CD4-positive, alpha-beta memory T cell (primary cell): ENCODE results near the gene TRMT112. TPM values are rescaled to one million over a fixed set of nuclear protein-coding genes. Genes with fewer than 3 reads are reported as not detected.

Source experiments
- CTCF ChIA-PET: fragments of 350-600 bp; sonication (Branson Sonifier 250); formaldehyde crosslinking; loops from one replicate; lab custom pipeline; 2021; ENCODE audit warnings: inconsistent platforms; ENCODE audit not compliant: partially characterized antibody; lab: Charles Lee
- POLR2A ChIA-PET: fragments of 350-600 bp; sonication (Branson Sonifier 250); formaldehyde crosslinking; loops from one replicate; lab custom pipeline; 2021; ENCODE audit not compliant: partially characterized antibody; lab: Charles Lee
- DNase-seq, 5 donors: peaks; one replicate each; pipeline versions ENCODE4 v3.0.0 to v3.0.0-alpha.2; 2020 to 2022; ENCODE audit warnings: mixed read lengths in 1 of 5
- H3K27ac ChIP-seq: one replicate; pipeline ENCODE4 v1.7.0; 2013; ENCODE audit warnings: low read depth, low read length
- H3K27me3 ChIP-seq: 2 replicates; pipeline ENCODE4 v1.7.0; 2013; ENCODE audit warnings: mild to moderate bottlenecking, low read length, moderate library complexity; ENCODE audit not compliant: insufficient read depth
- H3K36me3 ChIP-seq: 2 replicates; pipeline ENCODE4 v1.7.0; 2013; ENCODE audit warnings: mild to moderate bottlenecking, low read length, moderate library complexity; ENCODE audit not compliant: insufficient read depth
- H3K4me1 ChIP-seq: 2 replicates; pipeline ENCODE4 v1.7.0; 2013; ENCODE audit warnings: mild to moderate bottlenecking, low read length, moderate library complexity; ENCODE audit not compliant: insufficient read depth
- H3K4me3 ChIP-seq, 2 donors: one replicate each; pipeline ENCODE4 v1.7.0; 2013; ENCODE audit warnings: low read length in 2 of 2, mild to moderate bottlenecking in 1 of 2
- H3K9me3 ChIP-seq, 2 donors: one replicate each; pipeline ENCODE4 v1.7.0; 2013; ENCODE audit warnings: low read length in 2 of 2, control low read depth in 1 of 2; ENCODE audit not compliant: control insufficient read depth in 1 of 2
- H3K27ac Mint-ChIP-seq, 7 donors: one replicate each; pipeline ENCODE4 v1.8.0; 2020 to 2021; ENCODE audit warnings: mixed read lengths in 7 of 7, mild to moderate bottlenecking in 6 of 7, inconsistent platforms in 3 of 7, moderate library complexity in 3 of 7
- H3K27me3 Mint-ChIP-seq, 2 donors: one replicate each; pipeline ENCODE4 v1.8.0; 2020 to 2021; ENCODE audit warnings: mixed read lengths in 2 of 2
- H3K36me3 Mint-ChIP-seq, 2 donors: one replicate each; pipeline ENCODE4 v1.8.0; 2020 to 2021; ENCODE audit warnings: mixed read lengths in 2 of 2, inconsistent platforms in 1 of 2, mild to moderate bottlenecking in 1 of 2
- H3K4me1 Mint-ChIP-seq, 4 donors: one replicate each; pipeline ENCODE4 v1.8.0; 2020 to 2021; ENCODE audit warnings: mixed read lengths in 4 of 4, mild to moderate bottlenecking in 1 of 4
- H3K4me3 Mint-ChIP-seq, 8 donors: one replicate each; pipeline ENCODE4 v1.8.0; 2020 to 2021; ENCODE audit warnings: mixed read lengths in 8 of 8, mild to moderate bottlenecking in 7 of 8, moderate library complexity in 6 of 8, inconsistent platforms in 3 of 8
- H3K9me3 Mint-ChIP-seq, 8 donors: one replicate each; pipeline ENCODE4 v1.8.0; 2020 to 2021; ENCODE audit warnings: mixed read lengths in 8 of 8, mild to moderate bottlenecking in 5 of 8, inconsistent platforms in 3 of 8, moderate library complexity in 1 of 8
- intact Hi-C: fragments of 100-400 bp; cut with micrococcal nuclease; formaldehyde crosslinking; loops from one replicate; pipeline ENCODE4 v1.15.1; 2023
- polyA plus RNA-seq, 2 donors: library from polyadenylated mRNA; unstranded; fragments of 300-500 nt; fragmentation: Illumina TruSeq; gene quantifications; one replicate each; pipeline ENCODE4 v1.2.3, GENCODE V29; 2021
- total RNA-seq, 2 experiments: library from RNA; stranded (reverse); gene quantifications; one replicate each; pipeline ENCODE4 v1.2.3, GENCODE V29; 2021

Gene TRMT112
- total and polyA plus RNA-seq, 4 experiments from 2014 or later = 171 to 516 (median 294) TPM

GRCh38 chr11:64305691-64306562 lies 11.4 kb downstream of the TRMT112 start:
- Histone ChIP-seq H3K27me3 (peaks cover 6% of the 10 kb centered on the region), H3K4me1 (peaks cover 27% of the 10 kb centered on the region), H3K36me3 (no peaks in the 10 kb centered on the region), H3K4me3 (peak overlapping the region; percentile 33 to 75), H3K27ac (peak overlapping the region; percentile 66), H3K9me3 (no peaks in the 10 kb centered on the region)
- Mint-ChIP-seq H3K27ac (peak overlapping the region; percentile 91 to 97 (median 95)), H3K9me3 (no peaks in the 10 kb centered on the region), H3K36me3 (peaks cover 0 to 13% of the 10 kb centered on the region in 2 donors), H3K4me1 (peaks cover 11 to 36% (median 22%) of the 10 kb centered on the region in 4 donors), H3K27me3 (peaks cover under 1 to 4% of the 10 kb centered on the region in 2 donors), H3K4me3 (peak overlapping the region; percentile 88 to 96 (median 94))
- peak; percentile 55 to 79 (median 63) for DNase-seq
- intact Hi-C loops = loop anchor here (1.0 to 10.0 kb wide), 8 partner anchors 11 to 467 kb away; partner anchors contain the start of genes CCDC88B, FKBP2, MARK2 and PPP1R14B
- POLR2A ChIA-PET = interaction anchor here (0.9 to 8.6 kb wide), 13 partner anchors 11 to 467 kb away, joined by 3 to 192 read pairs (median 21); partner anchors contain the start of genes BAD, FERMT3, FKBP2 and GPR137
- CTCF ChIA-PET = interaction anchor here (5.8 to 7.8 kb wide), 5 partner anchors 11 to 100 kb away, joined by 45 to 367 read pairs (median 92); partner anchors contain the start of genes FERMT3, NUDT22, PLCB3 and PPP1R14B

- no peaks in the 10 kb centered on the region for H3K9me3 Mint-ChIP-seq
- intact Hi-C loops = loop anchor here (1.0 to 10.0 kb wide), 8 partner anchors 12 to 466 kb away; partner anchors contain the start of genes CCDC88B, FKBP2, MARK2 and PPP1R14B
- H3K27me3 Mint-ChIP-seq = peaks cover 8 to 9% of the 10 kb centered on the region in 2 donors
- Histone ChIP-seq H3K4me1 (peaks cover 35% of the 10 kb centered on the region), H3K36me3 (no peaks in the 10 kb centered on the region), H3K4me3 (peak within 1 kb of the TSS; percentile 64 to 75), H3K9me3 (no peaks in the 10 kb centered on the region), H3K27ac (peak within 1 kb of the TSS; percentile 90), H3K27me3 (peaks cover 13% of the 10 kb centered on the region)
- peaks cover 0 to 12% of the 10 kb centered on the region in 2 donors for H3K36me3 Mint-ChIP-seq
- H3K27ac Mint-ChIP-seq = peak within 1 kb of the TSS; percentile 91 to 99 (median 97)
- ChIA-PET POLR2A (interaction anchor here (0.6 to 8.6 kb wide), 23 partner anchors 12 to 466 kb away, joined by 3 to 192 read pairs (median 5); partner anchors contain the start of genes BAD, CCDC88B, COX8A and FERMT3), CTCF (interaction anchor here (0.7 to 7.8 kb wide), 20 partner anchors 10 to 304 kb away, joined by 3 to 367 read pairs (median 9); partner anchors contain the start of genes BAD, FERMT3, FKBP2 and NUDT22)
- peaks cover 17 to 41% (median 27%) of the 10 kb centered on the region in 4 donors for H3K4me1 Mint-ChIP-seq
- DNase-seq = peak; percentile 99 to 100 (median 99)
- H3K4me3 Mint-ChIP-seq = peak within 1 kb of the TSS; percentile 92 to 97 (median 95)
These were observed 12.2 kb downstream of the TRMT112 start, which contains the start of gene ESRRA for GRCh38 chr11:64305075-64305690. Gene ESRRA, plus strand, starts transcription at chr11:64305524. Its CDS starts 1,656 bp downstream, at chr11:64307180.

GRCh38 chr11:64304316-64305072 lies 12.9 kb downstream of the TRMT112 start:
- peak overlapping the region; percentile 90 for H3K27ac ChIP-seq
- peak; percentile 87 to 90 (median 88) for DNase-seq
- H3K36me3 ChIP-seq = no peaks in the 10 kb centered on the region
- Mint-ChIP-seq H3K4me1 (peaks cover 20 to 48% (median 31%) of the 10 kb centered on the region in 4 donors), H3K9me3 (no peaks in the 10 kb centered on the region), H3K4me3 (peak overlapping the region; percentile 88 to 97 (median 94)), H3K27ac (peak overlapping the region; percentile 91 to 99 (median 96)), H3K36me3 (peaks cover 0 to 12% of the 10 kb centered on the region in 2 donors), H3K27me3 (peaks cover 10 to 12% of the 10 kb centered on the region in 2 donors)
- ChIA-PET CTCF (interaction anchor here (0.6 to 7.8 kb wide), 28 partner anchors 9 to 303 kb away, joined by 3 to 367 read pairs (median 5); partner anchors contain the start of genes BAD, FERMT3, FKBP2 and NUDT22), POLR2A (interaction anchor here (0.6 to 8.6 kb wide), 28 partner anchors 13 to 1463 kb away, joined by 3 to 192 read pairs (median 4); partner anchors contain the start of genes BAD, CCDC88B, COX8A and FERMT3)
- peaks cover 41% of the 10 kb centered on the region for H3K4me1 ChIP-seq
- no peaks in the 10 kb centered on the region for H3K9me3 ChIP-seq
- peaks cover 20% of the 10 kb centered on the region for H3K27me3 ChIP-seq
- H3K4me3 ChIP-seq = peak overlapping the region; percentile 64
- intact Hi-C loops = loop anchor here (1.0 to 10.0 kb wide), 11 partner anchors 13 to 466 kb away; partner anchors contain the start of genes CCDC88B, DNAJC4, FKBP2 and GPR137

DNA sequence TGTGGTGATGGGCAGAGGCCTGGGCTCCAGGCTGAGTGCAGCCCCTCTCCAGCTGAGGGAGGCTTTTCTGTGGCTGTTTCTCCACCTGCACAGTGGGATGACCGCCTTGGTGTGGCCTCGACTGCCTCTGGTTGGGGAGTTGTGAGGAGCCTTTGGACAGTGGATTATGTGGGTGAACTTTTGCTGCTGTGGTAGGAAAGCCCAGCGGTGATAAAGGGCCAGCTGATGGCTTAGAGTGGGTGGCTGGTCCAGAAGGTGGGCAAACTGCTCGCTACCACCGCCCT lies 13.4 kb downstream of the TRMT112 start:
- H3K27me3 Mint-ChIP-seq = peaks cover 10 to 12% of the 10 kb centered on the region in 2 donors
- Histone ChIP-seq H3K4me3 (peak overlapping the region in 1 of 2 donors; percentile 64), H3K4me1 (peaks cover 47% of the 10 kb centered on the region), H3K36me3 (no peaks in the 10 kb centered on the region), H3K9me3 (no peaks in the 10 kb centered on the region), H3K27me3 (peaks cover 20% of the 10 kb centered on the region), H3K27ac (peak overlapping the region; percentile 90)
- peak overlapping the region; percentile 91 to 99 (median 96) for H3K27ac Mint-ChIP-seq
- DNase-seq = no peak
- intact Hi-C loops = loop anchor here (1.0 to 10.0 kb wide), 5 partner anchors 19 to 465 kb away; partner anchors contain the start of genes DNAJC4, GPR137 and MARK2
- no peaks in the 10 kb centered on the region for H3K9me3 Mint-ChIP-seq
- peaks cover 20 to 49% (median 33%) of the 10 kb centered on the region in 4 donors for H3K4me1 Mint-ChIP-seq
- CTCF ChIA-PET = interaction anchor here (0.8 to 7.8 kb wide), 22 partner anchors 9 to 303 kb away, joined by 3 to 367 read pairs (median 8); partner anchors contain the start of genes BAD, FERMT3, FKBP2 and NUDT22
- POLR2A ChIA-PET = interaction anchor here (0.7 to 8.6 kb wide), 18 partner anchors 13 to 1463 kb away, joined by 3 to 192 read pairs (median 10); partner anchors contain the start of genes BAD, COX8A, FERMT3 and FKBP2
- H3K4me3 Mint-ChIP-seq = peak overlapping the region; percentile 88 to 97 (median 94)
- peaks cover 0 to 11% of the 10 kb centered on the region in 2 donors for H3K36me3 Mint-ChIP-seq

DNA sequence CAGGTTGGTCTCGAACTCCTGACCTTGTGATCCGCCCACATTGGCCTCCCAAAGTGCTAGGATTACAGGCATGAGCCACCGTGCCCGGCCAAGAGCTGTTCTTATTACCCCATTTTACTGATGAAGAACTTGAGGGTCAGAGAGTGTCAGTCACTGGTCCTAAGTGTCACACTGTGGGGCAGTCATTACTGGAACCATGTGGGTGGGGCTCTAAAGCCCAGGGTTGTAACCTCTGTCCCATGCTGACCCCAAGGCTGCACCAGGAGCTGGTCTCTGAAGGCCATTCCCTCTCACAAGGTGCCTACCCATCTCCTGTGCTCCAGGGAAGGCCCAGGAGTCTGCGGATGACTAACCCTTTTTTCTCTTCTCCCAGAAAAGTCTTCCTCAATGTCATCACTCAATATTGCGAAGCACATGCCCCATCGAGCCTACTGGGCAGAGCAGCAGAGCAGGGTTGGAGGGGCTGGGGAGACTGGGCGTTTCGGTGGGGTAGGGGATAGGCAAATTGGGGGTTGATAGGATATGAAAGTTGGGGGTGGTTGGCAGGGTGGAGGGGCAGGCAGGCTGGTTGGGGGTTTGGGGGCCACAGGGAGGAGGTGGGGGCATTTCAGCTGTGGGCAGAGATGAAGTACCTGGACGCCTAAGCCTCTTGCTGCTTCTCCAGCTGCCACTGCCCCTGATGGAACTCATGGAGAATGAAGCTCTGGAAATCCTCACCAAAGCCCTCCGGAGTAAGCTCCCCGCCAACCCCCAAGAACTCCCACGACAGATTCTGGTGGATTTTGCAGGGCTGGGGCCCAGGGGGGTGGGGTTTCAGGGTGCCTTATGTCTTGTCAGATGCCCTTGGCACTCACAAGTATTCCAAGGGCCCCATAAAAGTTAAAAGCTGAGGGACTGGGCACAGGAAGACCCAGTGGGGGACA lies 14.0 kb downstream of the TRMT112 start:
- ChIA-PET POLR2A (interaction anchor here (0.7 to 8.6 kb wide), 16 partner anchors 14 to 1462 kb away, joined by 3 to 192 read pairs (median 16); partner anchors contain the start of genes BAD, COX8A, FERMT3 and FKBP2), CTCF (interaction anchor here (0.7 to 7.8 kb wide), 27 partner anchors 8 to 302 kb away, joined by 3 to 367 read pairs (median 5); partner anchors contain the start of genes BAD, FERMT3, FKBP2 and GPR137)
- peak overlapping the region in 3 of 8 donors; percentile 13 to 95 (median 94) for H3K4me3 Mint-ChIP-seq
- no peaks in the 10 kb centered on the region for H3K9me3 Mint-ChIP-seq
- H3K36me3 Mint-ChIP-seq = peaks cover 0 to 11% of the 10 kb centered on the region in 2 donors
- peaks cover 20 to 49% (median 34%) of the 10 kb centered on the region in 4 donors for H3K4me1 Mint-ChIP-seq
- peaks cover 11 to 12% of the 10 kb centered on the region in 2 donors for H3K27me3 Mint-ChIP-seq
- H3K9me3 ChIP-seq = no peaks in the 10 kb centered on the region
- peak overlapping the region; percentile 90 for H3K27ac ChIP-seq
- peak in 1 of 5 donors; percentile 34 for DNase-seq
- peak overlapping the region in 1 of 2 donors; percentile 64 for H3K4me3 ChIP-seq
- peaks cover 21% of the 10 kb centered on the region for H3K27me3 ChIP-seq
- H3K4me1 ChIP-seq = peaks cover 47% of the 10 kb centered on the region
- intact Hi-C loops = loop anchor here (1.0 to 10.0 kb wide), 5 partner anchors 18 to 465 kb away; partner anchors contain the start of genes DNAJC4, GPR137 and MARK2
- H3K36me3 ChIP-seq = no peaks in the 10 kb centered on the region
- H3K27ac Mint-ChIP-seq = peak overlapping the region in 4 of 7 donors; percentile 4 to 98 (median 50)
